ENCODE measurements around the gene FREM2.

GRCh38 chr13:38933786-38934185 lies 246.9 kb downstream of the FREM2 start:
- no peak for TF ChIP-seq POLR2A (IDR thresholded peaks at IDR 0.05)
- no peak for TF ChIP-seq CTCF (IDR thresholded peaks at IDR 0.05)
- no peak for TF ChIP-seq EP300 (IDR thresholded peaks at IDR 0.05)

Measured in sigmoid colon (tissue), 4 donors.